HCT116 (cell line): ENCODE data around the gene ADGRB3. TPM values are rescaled to one million over a fixed set of nuclear protein-coding genes. Genes with fewer than 3 reads are reported as not detected.

Experiments used
- ATAC-seq: fragments of 200-7000 bp; cut with Tn5 transposase; 2 replicates; pipeline ENCODE4 v1.9.1; 2020; ENCODE audit warnings: mild to moderate bottlenecking, moderate library complexity
- BruUV-seq: library from RNA; stranded (reverse); fragments of 400-500 nt; replicated peaks from 2 replicates; lab custom pipeline; 2021; lab: Mats Ljungman, UMichigan
- CTCF ChIA-PET: fragments of 300-600 bp; sonication (Branson Sonifier 250); formaldehyde crosslinking; loops from one replicate; lab custom pipeline; 2021; ENCODE audit warnings: antibody characterized with exemption; lab: Charles Lee
- POLR2A ChIA-PET: fragments of 300-600, 350-600 bp; sonication (Branson Sonifier 250); formaldehyde crosslinking; loops from one replicate; lab custom pipeline; 2021; ENCODE audit warnings: antibody characterized with exemption; lab: Charles Lee
- RAD21 ChIA-PET, 2 experiments: fragments of 300-600 bp; sonication (Branson Sonifier 250); formaldehyde crosslinking; loops; one replicate each; lab custom pipeline; 2023; ENCODE audit warnings: low total read pairs in 2 of 2; ENCODE audit not compliant: uncharacterized antibody in 2 of 2, unreplicated experiment in 2 of 2, low non-redundant PET in 1 of 2; lab: Charles Lee
- DNase-seq: peaks from one replicate; pipeline ENCODE4 v3.0.0-alpha.2; 2010; ENCODE audit warnings: low read depth, low spot score
- H2AFZ ChIP-seq: fragments of 200-600 bp; shearing (Covaris generic), sonication (generic); 2 replicates; pipeline ENCODE4 v1.6.1; 2017; ENCODE audit warnings: low read depth, mixed run types, mixed read lengths, antibody characterized with exemption, low read length; ENCODE audit not compliant: poor library complexity, severe bottlenecking
- H3K27ac ChIP-seq: 2 replicates; pipeline ENCODE4 v1.5.1; 2012; ENCODE audit warnings: low read depth, low read length
- H3K27me3 ChIP-seq: fragments of 200-600 bp; sonication (generic); 2 replicates; pipeline ENCODE4 v1.6.1; 2016; ENCODE audit warnings: mixed run types, low read length, mixed read lengths; ENCODE audit not compliant: insufficient read depth
- H3K36me3 ChIP-seq, 2 experiments: fragments of 200-500 bp in 1 of 2; fragments of 200-600 bp in 1 of 2; sonication (Bioruptor generic) in 1 of 2; sonication (generic) in 1 of 2; 2 replicates each; pipeline versions ENCODE4 v1.5.1 to v1.6.1; 2014 to 2016; ENCODE audit warnings: low read length in 2 of 2, inconsistent platforms in 1 of 2, mixed read lengths in 1 of 2, mixed run types in 1 of 2; ENCODE audit not compliant: insufficient read depth in 2 of 2, control insufficient read depth in 1 of 2
- H3K4me1 ChIP-seq, 2 experiments: fragments of 200-600 bp in 1 of 2; sonication (generic) in 1 of 2; 2 replicates each; pipeline versions ENCODE4 v1.5.1 to v1.6.1; 2012 to 2017; ENCODE audit warnings: low read length in 2 of 2, inconsistent platforms in 1 of 2, mild to moderate bottlenecking in 1 of 2, mixed read lengths in 1 of 2, mixed run types in 1 of 2, moderate library complexity in 1 of 2; ENCODE audit not compliant: insufficient read depth in 2 of 2, control insufficient read depth in 1 of 2
- H3K4me2 ChIP-seq: fragments of 200-600 bp; sonication (generic); 2 replicates; pipeline ENCODE4 v1.6.1; 2017; ENCODE audit warnings: mixed run types, low read length, mixed read lengths
- H3K4me3 ChIP-seq, 2 experiments: fragments of 200-600 bp in 1 of 2; sonication (generic) in 1 of 2; replicated peaks in 1 of 2; 2 replicates each; pipeline ENCODE4 v1.5.1; 2011 to 2016; ENCODE audit warnings: low read length in 2 of 2, control low read depth in 1 of 2, low read depth in 1 of 2, mild to moderate bottlenecking in 1 of 2, mixed read lengths in 1 of 2, mixed run types in 1 of 2
- H3K79me2 ChIP-seq: fragments of 200-600 bp; sonication (generic); 2 replicates; pipeline ENCODE4 v1.6.1; 2017; ENCODE audit warnings: mild to moderate bottlenecking, mixed run types, low read length, moderate library complexity, mixed read lengths; ENCODE audit not compliant: insufficient read depth
- H3K9ac ChIP-seq: fragments of 200-600 bp; sonication (generic); 2 replicates; pipeline ENCODE4 v1.6.1; 2016; ENCODE audit warnings: low read length, mixed read lengths
- H3K9me2 ChIP-seq: fragments of 200-600 bp; sonication (generic), shearing (Covaris generic); 2 replicates; pipeline ENCODE4 v1.6.1; 2017; ENCODE audit warnings: mixed run types, mild to moderate bottlenecking, moderate library complexity; ENCODE audit not compliant: insufficient read depth
- H3K9me3 ChIP-seq, 2 experiments: fragments of 200-500 bp in 1 of 2; fragments of 200-600 bp in 1 of 2; sonication (Bioruptor generic) in 1 of 2; sonication (generic) in 1 of 2; 2 replicates each; pipeline ENCODE4 v1.6.1; 2014 to 2017; ENCODE audit warnings: low read length in 2 of 2, mixed read lengths in 2 of 2, inconsistent platforms in 1 of 2, low read depth in 1 of 2, mild to moderate bottlenecking in 1 of 2, mixed run types in 1 of 2, moderate library complexity in 1 of 2; ENCODE audit not compliant: control insufficient read depth in 1 of 2, insufficient read depth in 1 of 2
- H4K20me1 ChIP-seq: fragments of 200-600 bp; sonication (generic), shearing (Covaris generic); 2 replicates; pipeline ENCODE4 v1.6.1; 2017; ENCODE audit warnings: mixed run types, mild to moderate bottlenecking, moderate library complexity; ENCODE audit not compliant: insufficient read depth
- EGR1 ChIP-seq: IDR thresholded peaks from 2 replicates; pipeline ENCODE4 v1.6.1; 2012; ENCODE audit warnings: low read depth
- JUND ChIP-seq: IDR thresholded peaks from 2 replicates; pipeline ENCODE4 v1.6.1; 2012
- POLR2A ChIP-seq: IDR thresholded peaks from 2 replicates; pipeline ENCODE4 v1.7.0; 2011; ENCODE audit warnings: borderline replicate concordance; ENCODE audit not compliant: insufficient read depth, insufficient read length; ENCODE audit errors: extremely low read depth
- ZNF274 ChIP-seq: fragments of 200-500 bp; sonication (Bioruptor generic); IDR thresholded peaks from 2 replicates; pipeline ENCODE4 v1.6.1; 2014; ENCODE audit warnings: mild to moderate bottlenecking, low read depth, low read length, inconsistent platforms
- intact Hi-C: fragments of 100-400 bp; cut with micrococcal nuclease; formaldehyde crosslinking; loops from 2 replicates; pipeline ENCODE4 v1.10.0; 2022
- total RNA-seq: library from RNA; stranded (reverse); gene quantifications from one replicate; pipeline ENCODE4 v1.2.1, GENCODE V29; 2021; ENCODE audit not compliant: unreplicated experiment
- TF ChIP-seq, protein P1 (sequence below): IDR thresholded peaks from 2 replicates; pipeline ENCODE4 v1.6.1; 2012; ENCODE audit warnings: low read depth
- TF ChIP-seq, protein P2 (sequence below), 3 experiments: fragments of 200-600 bp in 1 of 3; sonication (generic) in 1 of 3; IDR thresholded peaks in 2 of 3; conservative IDR thresholded peaks in 1 of 3; 2 replicates each; pipeline ENCODE4 v1.5.1; 2012 to 2017; ENCODE audit warnings: low read depth in 2 of 3, low read length in 2 of 3, antibody characterized with exemption in 1 of 3, borderline replicate concordance in 1 of 3, control low read depth in 1 of 3, mild to moderate bottlenecking in 1 of 3, mixed read lengths in 1 of 3, mixed run types in 1 of 3, moderate library complexity in 1 of 3; ENCODE audit not compliant: insufficient read depth in 1 of 3

Gene ADGRB3
- total RNA-seq, 1 experiment from 2014 or later, result not detected

DNA sequence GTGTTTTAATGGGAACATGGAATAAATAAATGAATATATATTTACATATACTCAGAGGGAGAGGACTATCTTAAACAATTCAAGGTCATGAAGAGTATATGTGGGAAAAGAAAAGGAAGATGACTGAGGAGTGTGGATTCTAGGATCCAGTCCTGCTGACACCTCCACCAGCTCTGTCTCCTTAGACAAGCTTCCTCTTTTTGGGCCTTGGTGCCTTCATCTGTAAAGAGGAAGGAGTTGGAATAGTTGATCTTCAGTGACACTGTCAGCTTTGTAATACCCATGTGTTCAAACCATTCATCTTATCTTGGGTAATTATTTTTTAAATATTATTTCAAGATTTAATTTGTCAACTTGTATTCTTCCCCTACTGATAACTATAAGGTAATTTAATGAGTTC is 338.0 kb downstream of the ADGRB3 start:
- H4K20me1 ChIP-seq, result no peaks in the 10 kb centered on the region
- POLR2A ChIA-PET, result no interaction called here
- CTCF ChIA-PET, result no interaction called here
- no peaks in the 10 kb centered on the region for H3K27me3 ChIP-seq
- RAD21 ChIA-PET, result no interaction called here
- H3K4me1 ChIP-seq, result no peaks in the 10 kb centered on the region
- no peak overlapping the region for H3K9ac ChIP-seq
- peaks cover 0 to 7% of the 10 kb centered on the region in 2 experiments; a peak in 3 of 4 replicates for H3K9me3 ChIP-seq
- DNase-seq (no peak), ATAC-seq (no peak)
- no peak overlapping the region for H3K4me3 ChIP-seq
- H3K4me2 ChIP-seq, result no peak overlapping the region
- no peaks in the 10 kb centered on the region for H3K9me2 ChIP-seq
- intact Hi-C loops, result no loop called here
- TF ChIP-seq, protein P1, sequence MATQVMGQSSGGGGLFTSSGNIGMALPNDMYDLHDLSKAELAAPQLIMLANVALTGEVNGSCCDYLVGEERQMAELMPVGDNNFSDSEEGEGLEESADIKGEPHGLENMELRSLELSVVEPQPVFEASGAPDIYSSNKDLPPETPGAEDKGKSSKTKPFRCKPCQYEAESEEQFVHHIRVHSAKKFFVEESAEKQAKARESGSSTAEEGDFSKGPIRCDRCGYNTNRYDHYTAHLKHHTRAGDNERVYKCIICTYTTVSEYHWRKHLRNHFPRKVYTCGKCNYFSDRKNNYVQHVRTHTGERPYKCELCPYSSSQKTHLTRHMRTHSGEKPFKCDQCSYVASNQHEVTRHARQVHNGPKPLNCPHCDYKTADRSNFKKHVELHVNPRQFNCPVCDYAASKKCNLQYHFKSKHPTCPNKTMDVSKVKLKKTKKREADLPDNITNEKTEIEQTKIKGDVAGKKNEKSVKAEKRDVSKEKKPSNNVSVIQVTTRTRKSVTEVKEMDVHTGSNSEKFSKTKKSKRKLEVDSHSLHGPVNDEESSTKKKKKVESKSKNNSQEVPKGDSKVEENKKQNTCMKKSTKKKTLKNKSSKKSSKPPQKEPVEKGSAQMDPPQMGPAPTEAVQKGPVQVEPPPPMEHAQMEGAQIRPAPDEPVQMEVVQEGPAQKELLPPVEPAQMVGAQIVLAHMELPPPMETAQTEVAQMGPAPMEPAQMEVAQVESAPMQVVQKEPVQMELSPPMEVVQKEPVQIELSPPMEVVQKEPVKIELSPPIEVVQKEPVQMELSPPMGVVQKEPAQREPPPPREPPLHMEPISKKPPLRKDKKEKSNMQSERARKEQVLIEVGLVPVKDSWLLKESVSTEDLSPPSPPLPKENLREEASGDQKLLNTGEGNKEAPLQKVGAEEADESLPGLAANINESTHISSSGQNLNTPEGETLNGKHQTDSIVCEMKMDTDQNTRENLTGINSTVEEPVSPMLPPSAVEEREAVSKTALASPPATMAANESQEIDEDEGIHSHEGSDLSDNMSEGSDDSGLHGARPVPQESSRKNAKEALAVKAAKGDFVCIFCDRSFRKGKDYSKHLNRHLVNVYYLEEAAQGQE, result no peak
- TF ChIP-seq, protein P2, sequence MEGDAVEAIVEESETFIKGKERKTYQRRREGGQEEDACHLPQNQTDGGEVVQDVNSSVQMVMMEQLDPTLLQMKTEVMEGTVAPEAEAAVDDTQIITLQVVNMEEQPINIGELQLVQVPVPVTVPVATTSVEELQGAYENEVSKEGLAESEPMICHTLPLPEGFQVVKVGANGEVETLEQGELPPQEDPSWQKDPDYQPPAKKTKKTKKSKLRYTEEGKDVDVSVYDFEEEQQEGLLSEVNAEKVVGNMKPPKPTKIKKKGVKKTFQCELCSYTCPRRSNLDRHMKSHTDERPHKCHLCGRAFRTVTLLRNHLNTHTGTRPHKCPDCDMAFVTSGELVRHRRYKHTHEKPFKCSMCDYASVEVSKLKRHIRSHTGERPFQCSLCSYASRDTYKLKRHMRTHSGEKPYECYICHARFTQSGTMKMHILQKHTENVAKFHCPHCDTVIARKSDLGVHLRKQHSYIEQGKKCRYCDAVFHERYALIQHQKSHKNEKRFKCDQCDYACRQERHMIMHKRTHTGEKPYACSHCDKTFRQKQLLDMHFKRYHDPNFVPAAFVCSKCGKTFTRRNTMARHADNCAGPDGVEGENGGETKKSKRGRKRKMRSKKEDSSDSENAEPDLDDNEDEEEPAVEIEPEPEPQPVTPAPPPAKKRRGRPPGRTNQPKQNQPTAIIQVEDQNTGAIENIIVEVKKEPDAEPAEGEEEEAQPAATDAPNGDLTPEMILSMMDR (IDR thresholded peaks at IDR 0.05 in 2 of 3, conservative IDR thresholded peaks at IDR 0.05 in 1 of 3; ENCODE audit: borderline replicate concordance in 1 of 3, insufficient read depth in 1 of 3, low read depth in 2 of 3, low read length in 2 of 3), result no peak
- TF ChIP-seq ZNF274, result no peak
- TF ChIP-seq JUND, result no peak
- no peak for TF ChIP-seq EGR1
- no peak for TF ChIP-seq POLR2A
- no peak overlapping the region for H2AFZ ChIP-seq
- H3K79me2 ChIP-seq, result no peaks in the 10 kb centered on the region
- no TSS peak for BruUV-seq
- no peak overlapping the region for H3K27ac ChIP-seq
- H3K36me3 ChIP-seq, result no peaks in the 10 kb centered on the region
